B cell (primary cell): ENCODE data around the gene CCIN. TPM values are rescaled to one million over a fixed set of nuclear protein-coding genes. Genes with fewer than 3 reads are reported as not detected.

Experiments used
- ATAC-seq: fragments of 200-7000 bp; cut with Tn5 transposase; one replicate; pipeline ENCODE4 v1.10.0; 2021; ENCODE audit warnings: low read depth, mild to moderate bottlenecking, moderate number of reproducible peaks, moderate library complexity
- CTCF ChIA-PET: fragments of 350-600 bp; sonication (Branson Sonifier 250); formaldehyde crosslinking; loops from one replicate; lab custom pipeline; 2021; ENCODE audit warnings: antibody characterized with exemption, inconsistent platforms; lab: Charles Lee
- POLR2A ChIA-PET: fragments of 350-600 bp; sonication (Branson Sonifier 250); formaldehyde crosslinking; loops from one replicate; lab custom pipeline; 2021; ENCODE audit warnings: antibody characterized with exemption; lab: Charles Lee
- DNase-seq: peaks from one replicate; pipeline ENCODE4 v3.0.0; 2013
- H2AFZ ChIP-seq: 2 replicates; pipeline ENCODE4 v1.6.1; 2012; ENCODE audit warnings: mild to moderate bottlenecking, low read depth, low read length; ENCODE audit not compliant: insufficient read depth, poor library complexity, severe bottlenecking
- H3K27ac ChIP-seq, 2 donors: 1 replicate in 1 of 2; 2 replicates in 1 of 2; pipeline ENCODE4 v1.5.1; 2012 to 2013; ENCODE audit warnings: low read length in 2 of 2, mild to moderate bottlenecking in 2 of 2, moderate library complexity in 1 of 2
- H3K27me3 ChIP-seq, 4 experiments: fragments of 200-600 bp in 1 of 4; sonication (generic) in 1 of 4; replicated peaks in 1 of 4; 1 replicate in 2 of 4; 2 replicates in 2 of 4; pipeline versions ENCODE4 v1.6.1 to v1.7.0; 2013 to 2016; ENCODE audit warnings: low read length in 3 of 4, mild to moderate bottlenecking in 2 of 4, mixed read lengths in 1 of 4, moderate library complexity in 1 of 4; ENCODE audit not compliant: insufficient read depth in 4 of 4, control insufficient read depth in 3 of 4; ENCODE audit errors: control extremely low read depth in 1 of 4
- H3K36me3 ChIP-seq, 2 experiments: replicated peaks in 1 of 2; 1 replicate in 1 of 2; 2 replicates in 1 of 2; pipeline versions ENCODE4 v1.6.1 to v1.7.1; 2013; ENCODE audit warnings: low read length in 1 of 2; ENCODE audit not compliant: insufficient read depth in 2 of 2, control insufficient read depth in 1 of 2; ENCODE audit errors: control extremely low read depth in 1 of 2, extremely low read depth in 1 of 2
- H3K4me1 ChIP-seq, 2 donors: fragments of 200-600 bp in 1 of 2; sonication (generic) in 1 of 2; 1 replicate in 1 of 2; 2 replicates in 1 of 2; pipeline versions ENCODE4 v1.5.1 to v1.6.1; 2013 to 2017; ENCODE audit warnings: low read length in 2 of 2; ENCODE audit not compliant: control insufficient read depth in 2 of 2, insufficient read depth in 2 of 2
- H3K4me2 ChIP-seq: replicated peaks from 2 replicates; pipeline ENCODE3; 2012; ENCODE audit warnings: mild to moderate bottlenecking, low read depth, low read length; ENCODE audit not compliant: poor library complexity, severe bottlenecking
- H3K4me3 ChIP-seq, 5 experiments: fragments of 200-600 bp in 1 of 5; sonication (generic) in 1 of 5; 1 replicate in 3 of 5; 2 replicates in 2 of 5; pipeline versions ENCODE4 v1.5.1 to v1.7.0; 2011 to 2016; ENCODE audit warnings: low read length in 4 of 5, mild to moderate bottlenecking in 4 of 5, low read depth in 2 of 5, control low read depth in 1 of 5, moderate library complexity in 1 of 5; ENCODE audit not compliant: insufficient read depth in 1 of 5; ENCODE audit errors: control extremely low read depth in 1 of 5, extremely low read depth in 1 of 5
- H3K79me2 ChIP-seq: fragments of 200-600 bp; sonication (generic); one replicate; pipeline ENCODE4 v1.6.0; 2016; ENCODE audit warnings: low read length; ENCODE audit not compliant: control insufficient read depth, insufficient read depth
- H3K9ac ChIP-seq: fragments of 200-600 bp; sonication (generic); 2 replicates; pipeline ENCODE4 v1.6.1; 2017; ENCODE audit warnings: mild to moderate bottlenecking, low read length, moderate library complexity
- H3K9me3 ChIP-seq, 3 donors: one replicate each; pipeline versions ENCODE4 v1.6.1 to v1.7.1; 2013; ENCODE audit warnings: low read length in 2 of 3; ENCODE audit not compliant: control insufficient read depth in 2 of 3, insufficient read depth in 1 of 3; ENCODE audit errors: control extremely low read depth in 1 of 3
- H4K20me1 ChIP-seq: 2 replicates; pipeline ENCODE4 v1.6.0; 2012; ENCODE audit warnings: mild to moderate bottlenecking, low read length; ENCODE audit not compliant: insufficient read depth, control insufficient read depth, poor library complexity, severe bottlenecking
- H3K27ac Mint-ChIP-seq: one replicate; pipeline ENCODE4 v1.8.0; 2021; ENCODE audit warnings: mixed read lengths
- H3K27me3 Mint-ChIP-seq: one replicate; pipeline ENCODE4 v1.8.0; 2021; ENCODE audit warnings: mixed read lengths
- H3K4me1 Mint-ChIP-seq: one replicate; pipeline ENCODE4 v1.8.0; 2021; ENCODE audit warnings: mixed read lengths
- H3K4me3 Mint-ChIP-seq: one replicate; pipeline ENCODE4 v1.8.0; 2021; ENCODE audit warnings: mixed read lengths
- H3K9me3 Mint-ChIP-seq: one replicate; pipeline ENCODE4 v1.8.0; 2022; ENCODE audit warnings: mixed read lengths; ENCODE audit not compliant: insufficient read depth
- EZH2 ChIP-seq: IDR thresholded peaks from 2 replicates; pipeline ENCODE4 v1.6.1; 2012; ENCODE audit warnings: borderline replicate concordance, low read depth, mild to moderate bottlenecking, moderate library complexity, low read length; ENCODE audit not compliant: insufficient read depth, poor library complexity, severe bottlenecking
- WGBS: methylation state at CpG from one replicate; pipeline ENCODE4 v1.1.5; 2013; ENCODE audit warnings: missing lambda C conversion rate; ENCODE audit not compliant: insufficient coverage; 5-methylcytosine and 5-hydroxymethylcytosine counted together
- intact Hi-C: fragments of 100-400 bp; cut with micrococcal nuclease; formaldehyde crosslinking; loops from one replicate; pipeline ENCODE4 v1.10.0; 2022
- polyA plus RNA-seq: library from polyadenylated mRNA; depleted of rRNA; stranded (reverse); fragments of >200 nt; gene quantifications from 2 replicates; pipeline ENCODE4 v1.2.3, GENCODE V29; 2012
- total RNA-seq, 2 donors: library from RNA; stranded (reverse); fragments of 120-200 nt in 1 of 2; gene quantifications; 1 replicate in 1 of 2; 2 replicates in 1 of 2; pipeline versions ENCODE4 v1.2.3 to v1.2.4, GENCODE V29; 2013 to 2022
- TF ChIP-seq, protein P1 (sequence below): fragments of 200-600 bp; IDR thresholded peaks from one replicate; pipeline ENCODE4 v1.8.0; 2022; ENCODE audit warnings: antibody characterized with exemption, mild to moderate bottlenecking

Gene CCIN
- total and polyA plus RNA-seq, 2 donors (not counting 1 experiment from before 2014, with no cell fraction given): 0.15 TPM; not detected in 1

DNA sequence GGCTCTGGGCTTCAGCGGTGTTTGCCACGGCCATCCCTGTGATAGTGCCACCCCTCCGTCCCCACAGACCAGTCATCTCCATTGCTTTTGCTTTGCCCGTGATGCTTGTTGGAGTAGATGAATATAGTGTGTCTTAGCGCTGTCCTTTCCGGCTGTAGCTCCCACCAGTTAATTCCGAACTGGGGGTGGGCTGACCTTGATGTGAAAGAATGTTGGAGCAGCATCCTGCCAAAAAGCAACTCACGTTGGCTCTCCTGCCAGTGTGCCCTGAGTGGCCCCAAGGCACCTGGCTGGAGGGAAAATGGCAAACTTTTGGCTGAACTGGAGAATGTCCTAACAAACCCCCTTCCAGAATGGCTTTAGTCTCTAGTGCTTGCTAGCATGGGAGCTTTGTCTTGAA is 41.5 kb downstream of the CCIN start:
- ChIA-PET CTCF (no interaction called here), POLR2A (no interaction called here)
- Histone ChIP-seq H3K4me3 (no peak overlapping the region), H3K4me1 (no peaks in the 10 kb centered on the region), H3K36me3 (peaks cover 3 to 87% of the 10 kb centered on the region in 2 experiments), H4K20me1 (peaks cover 66% of the 10 kb centered on the region), H3K27ac (no peak overlapping the region), H3K79me2 (peaks cover 48% of the 10 kb centered on the region), H3K9ac (no peak overlapping the region), H3K27me3 (no peaks in the 10 kb centered on the region), H3K4me2 (no peak overlapping the region), H3K9me3 (no peaks in the 10 kb centered on the region), H2AFZ (no peak overlapping the region)
- TF ChIP-seq EZH2: no peak
- TF ChIP-seq, protein P1, sequence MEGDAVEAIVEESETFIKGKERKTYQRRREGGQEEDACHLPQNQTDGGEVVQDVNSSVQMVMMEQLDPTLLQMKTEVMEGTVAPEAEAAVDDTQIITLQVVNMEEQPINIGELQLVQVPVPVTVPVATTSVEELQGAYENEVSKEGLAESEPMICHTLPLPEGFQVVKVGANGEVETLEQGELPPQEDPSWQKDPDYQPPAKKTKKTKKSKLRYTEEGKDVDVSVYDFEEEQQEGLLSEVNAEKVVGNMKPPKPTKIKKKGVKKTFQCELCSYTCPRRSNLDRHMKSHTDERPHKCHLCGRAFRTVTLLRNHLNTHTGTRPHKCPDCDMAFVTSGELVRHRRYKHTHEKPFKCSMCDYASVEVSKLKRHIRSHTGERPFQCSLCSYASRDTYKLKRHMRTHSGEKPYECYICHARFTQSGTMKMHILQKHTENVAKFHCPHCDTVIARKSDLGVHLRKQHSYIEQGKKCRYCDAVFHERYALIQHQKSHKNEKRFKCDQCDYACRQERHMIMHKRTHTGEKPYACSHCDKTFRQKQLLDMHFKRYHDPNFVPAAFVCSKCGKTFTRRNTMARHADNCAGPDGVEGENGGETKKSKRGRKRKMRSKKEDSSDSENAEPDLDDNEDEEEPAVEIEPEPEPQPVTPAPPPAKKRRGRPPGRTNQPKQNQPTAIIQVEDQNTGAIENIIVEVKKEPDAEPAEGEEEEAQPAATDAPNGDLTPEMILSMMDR: no peak
- H3K9me3 Mint-ChIP-seq: no peaks in the 10 kb centered on the region
- intact Hi-C loops: no loop called here
- H3K27me3 Mint-ChIP-seq: no peaks in the 10 kb centered on the region
- no peak for DNase-seq
- no peak for ATAC-seq
- 92% methylated on average over 5 of the region's 8 CpGs for WGBS
- H3K4me3 Mint-ChIP-seq: no peak overlapping the region
- peaks cover 7% of the 10 kb centered on the region for H3K4me1 Mint-ChIP-seq
- H3K27ac Mint-ChIP-seq: no peak overlapping the region

DNA sequence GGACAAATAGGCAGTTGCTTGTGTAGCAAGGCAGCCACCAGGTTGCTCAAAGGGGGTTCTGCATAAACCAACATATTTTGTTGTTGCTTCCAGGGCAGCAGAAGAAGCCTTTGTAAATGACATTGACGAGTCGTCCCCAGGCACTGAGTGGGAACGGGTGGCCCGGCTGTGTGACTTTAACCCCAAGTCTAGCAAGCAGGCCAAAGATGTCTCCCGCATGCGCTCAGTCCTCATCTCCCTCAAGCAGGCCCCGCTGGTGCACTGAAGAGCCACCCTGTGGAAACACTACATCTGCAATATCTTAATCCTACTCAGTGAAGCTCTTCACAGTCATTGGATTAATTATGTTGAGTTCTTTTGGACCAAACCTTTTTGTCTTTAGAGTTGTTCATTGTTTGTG is 42.3 kb downstream of the CCIN start:
- intact Hi-C loops: no loop called here
- Histone ChIP-seq H3K36me3 (peaks cover 0 to 82% of the 10 kb centered on the region in 2 experiments), H4K20me1 (peaks cover 66% of the 10 kb centered on the region), H3K79me2 (peaks cover 41% of the 10 kb centered on the region), H3K27me3 (no peaks in the 10 kb centered on the region), H2AFZ (no peak overlapping the region), H3K4me3 (no peak overlapping the region), H3K27ac (no peak overlapping the region), H3K4me1 (no peaks in the 10 kb centered on the region), H3K9me3 (no peaks in the 10 kb centered on the region), H3K9ac (no peak overlapping the region), H3K4me2 (no peak overlapping the region)
- H3K9me3 Mint-ChIP-seq: no peaks in the 10 kb centered on the region
- 96% methylated on average over 6 of the region's 7 CpGs for WGBS
- ChIA-PET POLR2A (no interaction called here), CTCF (no interaction called here)
- DNase-seq (no peak), ATAC-seq (no peak)
- no peak overlapping the region for H3K27ac Mint-ChIP-seq
- no peaks in the 10 kb centered on the region for H3K27me3 Mint-ChIP-seq
- no peak for TF ChIP-seq EZH2
- TF ChIP-seq, protein P1: no peak
- H3K4me1 Mint-ChIP-seq: peaks cover 10% of the 10 kb centered on the region
- H3K4me3 Mint-ChIP-seq: no peak overlapping the region
